HepG2 (cell line): ENCODE data around the gene KREMEN1. TPM values are rescaled to one million over a fixed set of nuclear protein-coding genes. Genes with fewer than 3 reads are reported as not detected.

Source experiments
- ATAC-seq: fragments of 200-7000 bp; cut with Tn5 transposase; 3 replicates; pipeline ENCODE4 v1.9.1; 2020; ENCODE audit warnings: mild to moderate bottlenecking, moderate library complexity
- BruUV-seq: library from RNA; stranded (reverse); fragments of 400-500 nt; replicated peaks from 2 replicates; lab custom pipeline; 2021; lab: Mats Ljungman, UMichigan
- CTCF ChIA-PET: fragments of 300-600 bp; formaldehyde crosslinking; extraction: SDS; loops from one replicate; lab custom pipeline; 2021; ENCODE audit warnings: low total read pairs, inconsistent platforms, low intra/inter-chr PET ratio; lab: Yijun Ruan, JAX
- POLR2A ChIA-PET: fragments of 350-600 bp; sonication (Branson Sonifier 250); formaldehyde crosslinking; loops from one replicate; lab custom pipeline; 2020; ENCODE audit warnings: antibody characterized with exemption, inconsistent platforms; lab: Yijun Ruan, JAX
- DNase-seq: peaks from one replicate; pipeline ENCODE4 v3.0.0-alpha.2; 2015; ENCODE audit warnings: low spot score
- FAIRE-seq: peaks from 3 replicates; lab custom pipeline; 2011; peaks lifted over from hg19 to GRCh38; lab: Jason Lieb, UNC
- H2AFZ ChIP-seq: one replicate; pipeline ENCODE4 v1.6.1; 2011; ENCODE audit warnings: low read length, inconsistent platforms
- H3K27ac ChIP-seq: fragments of 300-600 bp; 3 replicates; pipeline ENCODE4 v1.8.0; 2011; ENCODE audit warnings: mixed run types, mild to moderate bottlenecking, mixed read lengths, low read length, inconsistent platforms; ENCODE audit not compliant: insufficient read depth; ENCODE audit errors: extremely low read length
- H3K27me3 ChIP-seq, 2 experiments: fragments of 200-600 bp in 1 of 2; 2 replicates in 1 of 2; 3 replicates in 1 of 2; pipeline versions ENCODE4 v1.6.0 to v1.8.0; 2011; ENCODE audit warnings: low read length in 2 of 2, mild to moderate bottlenecking in 2 of 2, moderate library complexity in 2 of 2, inconsistent platforms in 1 of 2; ENCODE audit not compliant: insufficient read depth in 2 of 2, control insufficient read depth in 1 of 2
- H3K36me3 ChIP-seq, 2 experiments: fragments of 200-600 bp in 1 of 2; replicated peaks in 1 of 2; 2 replicates in 1 of 2; 3 replicates in 1 of 2; pipeline versions ENCODE4 v1.5.1 to v1.8.0; 2011; ENCODE audit warnings: low read length in 2 of 2, inconsistent platforms in 1 of 2; ENCODE audit not compliant: insufficient read depth in 2 of 2, control insufficient read depth in 1 of 2
- H3K4me1 ChIP-seq: 2 replicates; pipeline ENCODE4 v1.5.1; 2012; ENCODE audit warnings: low read length, inconsistent platforms; ENCODE audit not compliant: insufficient read depth
- H3K4me2 ChIP-seq: 2 replicates; pipeline ENCODE4 v1.6.0; 2011; ENCODE audit warnings: low read depth, low read length, inconsistent platforms
- H3K4me3 ChIP-seq, 3 experiments: fragments of 200-600 bp in 1 of 3; sonication (generic), shearing (Covaris generic) in 1 of 3; replicated peaks in 1 of 3; 2 replicates each; pipeline ENCODE4 v1.5.1; 2011 to 2016; ENCODE audit warnings: low read length in 3 of 3, inconsistent platforms in 2 of 3, low read depth in 2 of 3, mild to moderate bottlenecking in 2 of 3, control low read depth in 1 of 3, mixed read lengths in 1 of 3; ENCODE audit not compliant: insufficient read depth in 1 of 3
- H3K79me2 ChIP-seq: one replicate; pipeline ENCODE4 v1.6.1; 2011; ENCODE audit warnings: low read length, inconsistent platforms; ENCODE audit not compliant: insufficient read depth
- H3K9ac ChIP-seq: 2 replicates; pipeline ENCODE4 v1.6.0; 2011; ENCODE audit warnings: mild to moderate bottlenecking, low read depth, low read length, inconsistent platforms; ENCODE audit not compliant: insufficient read depth
- H3K9me3 ChIP-seq: 2 replicates; pipeline ENCODE4 v1.5.1; 2012; ENCODE audit warnings: mild to moderate bottlenecking, low read length
- H4K20me1 ChIP-seq: 2 replicates; pipeline ENCODE4 v1.6.0; 2011; ENCODE audit warnings: inconsistent platforms, mild to moderate bottlenecking, low read length, moderate library complexity; ENCODE audit not compliant: insufficient read depth
- DBP ChIP-seq: sonication (generic); formaldehyde crosslinking; IDR thresholded peaks from 2 replicates; pipeline ENCODE4 v1.4.0; 2020; ENCODE audit warnings: missing genetic modification reagents; ENCODE audit errors: not compliant biosample characterization
- RAD21 ChIP-seq: fragments of 450-650 bp; formaldehyde crosslinking; IDR thresholded peaks from 2 replicates; pipeline ENCODE4 v1.5.0; 2020; ENCODE audit warnings: mild to moderate bottlenecking
- RERE ChIP-seq: IDR thresholded peaks from 2 replicates; pipeline ENCODE4 v1.6.1; 2016; ENCODE audit warnings: low read depth, missing genetic modification reagents, missing compliant biosample characterization
- WGBS: methylation state at CpG from one replicate; pipeline ENCODE4 v1.1.6; 2017; ENCODE audit warnings: low lambda C conversion rate; 5-methylcytosine and 5-hydroxymethylcytosine counted together
- in situ Hi-C: cut with HindIII; loops from 2 replicates; pipeline ENCODE4 v1.10.0; 2017; ENCODE audit warnings: low pct_unique_long_range_greater_than_20kb; ENCODE audit not compliant: extremely low pct_ligation_motif_present
- intact Hi-C: fragments of 100-400 bp; cut with micrococcal nuclease; formaldehyde crosslinking; loops from one replicate; pipeline ENCODE4 v1.10.0; 2022; ENCODE audit not compliant: unreplicated experiment
- polyA plus RNA-seq, 8 experiments: library from polyadenylated mRNA; depleted of rRNA in 3 of 8; stranded (reverse) in 7 of 8; unstranded in 1 of 8; fragments of >200 nt; fragmentation: Illumina TruSeq in 4 of 8; extraction: Trizol in 4 of 8; gene quantifications; 2 replicates each; pipeline versions ENCODE4 v1.2.1 to v1.2.3, GENCODE V29; 2011 to 2016; ENCODE audit warnings: low read depth in 4 of 8, missing spikeins in 1 of 8, mixed read lengths in 1 of 8; ENCODE audit not compliant: insufficient read depth in 1 of 8
- total RNA-seq, 5 experiments: library from RNA; depleted of rRNA; stranded (reverse); fragments of >200 nt; fragmentation: Illumina TruSeq; extraction: Trizol; gene quantifications; 2 replicates each; pipeline ENCODE4 v1.2.3, GENCODE V29; 2016; ENCODE audit warnings: low read depth in 1 of 5
- TF ChIP-seq, protein P1 (sequence below), 2 experiments: IDR thresholded peaks; 2 replicates each; pipeline ENCODE4 v1.6.1; 2011 to 2012; ENCODE audit warnings: low read length in 2 of 2, borderline replicate concordance in 1 of 2, low read depth in 1 of 2, mild to moderate bottlenecking in 1 of 2, moderate library complexity in 1 of 2
- TF ChIP-seq, protein P2 (sequence below): sonication (generic); formaldehyde crosslinking; IDR thresholded peaks from 2 replicates; pipeline ENCODE4 v1.4.0; 2020; ENCODE audit warnings: missing genetic modification reagents, mild to moderate bottlenecking, borderline replicate concordance

Gene KREMEN1
- total and polyA plus RNA-seq, 2 of the 13 experiments (the other 11 are each of a cell fraction or from before 2014, with no cell fraction given) = 9.8 to 13.8 TPM

GRCh38 chr22:29029202-29030000 lies 43.4 kb upstream of the KREMEN1 start (continued):
- TF ChIP-seq, protein P1, sequence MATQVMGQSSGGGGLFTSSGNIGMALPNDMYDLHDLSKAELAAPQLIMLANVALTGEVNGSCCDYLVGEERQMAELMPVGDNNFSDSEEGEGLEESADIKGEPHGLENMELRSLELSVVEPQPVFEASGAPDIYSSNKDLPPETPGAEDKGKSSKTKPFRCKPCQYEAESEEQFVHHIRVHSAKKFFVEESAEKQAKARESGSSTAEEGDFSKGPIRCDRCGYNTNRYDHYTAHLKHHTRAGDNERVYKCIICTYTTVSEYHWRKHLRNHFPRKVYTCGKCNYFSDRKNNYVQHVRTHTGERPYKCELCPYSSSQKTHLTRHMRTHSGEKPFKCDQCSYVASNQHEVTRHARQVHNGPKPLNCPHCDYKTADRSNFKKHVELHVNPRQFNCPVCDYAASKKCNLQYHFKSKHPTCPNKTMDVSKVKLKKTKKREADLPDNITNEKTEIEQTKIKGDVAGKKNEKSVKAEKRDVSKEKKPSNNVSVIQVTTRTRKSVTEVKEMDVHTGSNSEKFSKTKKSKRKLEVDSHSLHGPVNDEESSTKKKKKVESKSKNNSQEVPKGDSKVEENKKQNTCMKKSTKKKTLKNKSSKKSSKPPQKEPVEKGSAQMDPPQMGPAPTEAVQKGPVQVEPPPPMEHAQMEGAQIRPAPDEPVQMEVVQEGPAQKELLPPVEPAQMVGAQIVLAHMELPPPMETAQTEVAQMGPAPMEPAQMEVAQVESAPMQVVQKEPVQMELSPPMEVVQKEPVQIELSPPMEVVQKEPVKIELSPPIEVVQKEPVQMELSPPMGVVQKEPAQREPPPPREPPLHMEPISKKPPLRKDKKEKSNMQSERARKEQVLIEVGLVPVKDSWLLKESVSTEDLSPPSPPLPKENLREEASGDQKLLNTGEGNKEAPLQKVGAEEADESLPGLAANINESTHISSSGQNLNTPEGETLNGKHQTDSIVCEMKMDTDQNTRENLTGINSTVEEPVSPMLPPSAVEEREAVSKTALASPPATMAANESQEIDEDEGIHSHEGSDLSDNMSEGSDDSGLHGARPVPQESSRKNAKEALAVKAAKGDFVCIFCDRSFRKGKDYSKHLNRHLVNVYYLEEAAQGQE (IDR thresholded peaks at IDR 0.05; ENCODE audit: borderline replicate concordance in 1 of 2, low read depth in 1 of 2, low read length in 2 of 2) = no peak
- TF ChIP-seq, all 625 proteins: peak for 6

DNA sequence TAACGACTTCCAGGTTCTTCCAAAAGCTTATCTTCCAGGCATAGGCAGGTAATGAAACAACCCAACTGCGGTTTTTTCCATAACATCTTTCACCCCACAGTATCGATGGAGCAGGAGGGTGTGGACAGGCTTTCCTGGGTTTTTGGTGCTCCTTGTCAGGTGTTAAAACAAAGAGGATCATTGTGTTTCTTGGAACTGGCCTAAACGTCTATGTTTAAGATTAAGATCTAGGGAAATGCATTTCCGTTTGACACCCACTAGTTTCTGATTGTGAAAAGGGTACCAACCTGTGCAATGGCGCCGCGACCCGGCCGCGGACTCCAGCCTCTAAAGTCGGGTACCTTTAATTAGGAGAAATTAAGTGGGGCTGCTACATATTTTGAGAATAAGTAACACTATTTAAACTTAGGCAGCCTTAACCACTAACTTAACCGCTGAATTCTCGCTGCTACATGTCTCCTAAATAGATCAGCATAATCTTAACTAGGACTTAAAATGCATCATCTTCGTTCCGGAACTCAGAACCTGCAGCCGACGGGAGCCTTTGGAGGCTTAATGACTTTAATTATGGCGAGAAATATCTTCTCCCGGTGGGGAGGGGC lies 42.7 kb upstream of the KREMEN1 start:
- Histone ChIP-seq H3K4me3 (peak overlapping the region; percentile 41 to 51 (median 45)), H2AFZ (no peak overlapping the region), H3K36me3 (peaks cover 21 to 65% of the 10 kb centered on the region in 2 experiments), H3K9ac (peak overlapping the region; percentile 70), H4K20me1 (no peaks in the 10 kb centered on the region), H3K27ac (peak overlapping the region; percentile 88), H3K9me3 (no peaks in the 10 kb centered on the region), H3K4me1 (peaks cover 85% of the 10 kb centered on the region), H3K79me2 (peaks cover 77% of the 10 kb centered on the region), H3K4me2 (peak overlapping the region; percentile 73), H3K27me3 (no peaks in the 10 kb centered on the region)
- peak; percentile 72 for DNase-seq
- ChIA-PET CTCF (no interaction called here), POLR2A (interaction anchor here (0.8 to 5.0 kb wide), 21 partner anchors 8 to 246 kb away, joined by 3 to 44 read pairs (median 9); partner anchors contain the start of gene ZNRF3)
- no TSS peak for BruUV-seq
- ATAC-seq = no peak; the same call in 2 of the 3 replicates
- FAIRE-seq = peak; percentile 81
- 3% methylated on average over 20 of the region's 20 CpGs for WGBS
- intact Hi-C loops = loop anchor here (1.0 to 5.0 kb wide), 4 partner anchors 25 to 143 kb away; no protein-coding TSS in a partner anchor
- in situ Hi-C loops = loop anchor here (5.0 kb wide), 1 partner anchor 113 kb away; no protein-coding TSS in a partner anchor
- TF ChIP-seq DBP (CRISPR knock-in tag) = no peak
- no peak for TF ChIP-seq RAD21
- no peak for TF ChIP-seq RERE (CRISPR knock-in tag)
- TF ChIP-seq, protein P2, sequence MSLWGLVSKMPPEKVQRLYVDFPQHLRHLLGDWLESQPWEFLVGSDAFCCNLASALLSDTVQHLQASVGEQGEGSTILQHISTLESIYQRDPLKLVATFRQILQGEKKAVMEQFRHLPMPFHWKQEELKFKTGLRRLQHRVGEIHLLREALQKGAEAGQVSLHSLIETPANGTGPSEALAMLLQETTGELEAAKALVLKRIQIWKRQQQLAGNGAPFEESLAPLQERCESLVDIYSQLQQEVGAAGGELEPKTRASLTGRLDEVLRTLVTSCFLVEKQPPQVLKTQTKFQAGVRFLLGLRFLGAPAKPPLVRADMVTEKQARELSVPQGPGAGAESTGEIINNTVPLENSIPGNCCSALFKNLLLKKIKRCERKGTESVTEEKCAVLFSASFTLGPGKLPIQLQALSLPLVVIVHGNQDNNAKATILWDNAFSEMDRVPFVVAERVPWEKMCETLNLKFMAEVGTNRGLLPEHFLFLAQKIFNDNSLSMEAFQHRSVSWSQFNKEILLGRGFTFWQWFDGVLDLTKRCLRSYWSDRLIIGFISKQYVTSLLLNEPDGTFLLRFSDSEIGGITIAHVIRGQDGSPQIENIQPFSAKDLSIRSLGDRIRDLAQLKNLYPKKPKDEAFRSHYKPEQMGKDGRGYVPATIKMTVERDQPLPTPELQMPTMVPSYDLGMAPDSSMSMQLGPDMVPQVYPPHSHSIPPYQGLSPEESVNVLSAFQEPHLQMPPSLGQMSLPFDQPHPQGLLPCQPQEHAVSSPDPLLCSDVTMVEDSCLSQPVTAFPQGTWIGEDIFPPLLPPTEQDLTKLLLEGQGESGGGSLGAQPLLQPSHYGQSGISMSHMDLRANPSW (CRISPR knock-in tag) = no peak
